ENCODE data around the gene EML4.

The EML4 gene

GRCh38 chr2:42223067-42223854 lies 54.1 kb downstream of the EML4 start:
- no peak overlapping the region for H3K9ac ChIP-seq (ENCODE audit: low read depth in 1 of 2, low read length in 2 of 2)
- H3K27me3 ChIP-seq (ENCODE audit: control insufficient read depth in 1 of 2, insufficient read depth in 2 of 2, low read length in 2 of 2), result no peaks in the 10 kb centered on the region
- no peaks in the 10 kb centered on the region for H3K9me3 ChIP-seq (ENCODE audit: control insufficient read depth in 1 of 2, low read length in 2 of 2)
- no peak overlapping the region for H3K4me3 ChIP-seq (ENCODE audit: low read depth in 1 of 2, low read length in 2 of 2)
- no peak overlapping the region for H3K27ac ChIP-seq (ENCODE audit: low read depth, low read length)
- peaks cover 13 to 15% of the 10 kb centered on the region in 2 donors for H3K4me1 ChIP-seq (ENCODE audit: control insufficient read depth in 1 of 2, insufficient read depth in 2 of 2, low read length in 2 of 2)
- no peaks in the 10 kb centered on the region for H3K36me3 ChIP-seq (ENCODE audit: control insufficient read depth in 1 of 2, insufficient read depth in 2 of 2, low read length in 2 of 2)

GRCh38 chr2:42223855-42224268 lies 54.7 kb downstream of the EML4 start:
- Histone ChIP-seq H3K9ac (ENCODE audit: low read depth in 1 of 2, low read length in 2 of 2) (no peak overlapping the region), H3K4me1 (ENCODE audit: control insufficient read depth in 1 of 2, insufficient read depth in 2 of 2, low read length in 2 of 2) (peaks cover 15 to 16% of the 10 kb centered on the region in 2 donors), H3K4me3 (ENCODE audit: low read depth in 1 of 2, low read length in 2 of 2) (no peak overlapping the region), H3K36me3 (ENCODE audit: control insufficient read depth in 1 of 2, insufficient read depth in 2 of 2, low read length in 2 of 2) (no peaks in the 10 kb centered on the region), H3K27ac (ENCODE audit: low read depth, low read length) (no peak overlapping the region), H3K9me3 (ENCODE audit: control insufficient read depth in 1 of 2, low read length in 2 of 2) (no peaks in the 10 kb centered on the region), H3K27me3 (ENCODE audit: control insufficient read depth in 1 of 2, insufficient read depth in 2 of 2, low read length in 2 of 2) (no peaks in the 10 kb centered on the region)

GRCh38 chr2:42224422-42225067 lies 55.4 kb downstream of the EML4 start:
- Histone ChIP-seq H3K27me3 (ENCODE audit: control insufficient read depth in 1 of 2, insufficient read depth in 2 of 2, low read length in 2 of 2) (no peaks in the 10 kb centered on the region), H3K9me3 (ENCODE audit: control insufficient read depth in 1 of 2, low read length in 2 of 2) (no peaks in the 10 kb centered on the region), H3K4me1 (ENCODE audit: control insufficient read depth in 1 of 2, insufficient read depth in 2 of 2, low read length in 2 of 2) (peaks cover 15 to 16% of the 10 kb centered on the region in 2 donors), H3K4me3 (ENCODE audit: low read depth in 1 of 2, low read length in 2 of 2) (no peak overlapping the region), H3K27ac (ENCODE audit: low read depth, low read length) (no peak overlapping the region), H3K36me3 (ENCODE audit: control insufficient read depth in 1 of 2, insufficient read depth in 2 of 2, low read length in 2 of 2) (no peaks in the 10 kb centered on the region), H3K9ac (ENCODE audit: low read depth in 1 of 2, low read length in 2 of 2) (no peak overlapping the region)

GRCh38 chr2:42225573-42225972 lies 56.4 kb downstream of the EML4 start:
- H3K4me3 ChIP-seq (ENCODE audit: low read depth in 1 of 2, low read length in 2 of 2), result no peak overlapping the region
- H3K9ac ChIP-seq (ENCODE audit: low read depth in 1 of 2, low read length in 2 of 2), result no peak overlapping the region
- H3K27me3 ChIP-seq (ENCODE audit: control insufficient read depth in 1 of 2, insufficient read depth in 2 of 2, low read length in 2 of 2), result no peaks in the 10 kb centered on the region
- H3K36me3 ChIP-seq (ENCODE audit: control insufficient read depth in 1 of 2, insufficient read depth in 2 of 2, low read length in 2 of 2), result no peaks in the 10 kb centered on the region
- peaks cover 6 to 16% of the 10 kb centered on the region in 2 donors for H3K4me1 ChIP-seq (ENCODE audit: control insufficient read depth in 1 of 2, insufficient read depth in 2 of 2, low read length in 2 of 2)
- H3K27ac ChIP-seq (ENCODE audit: low read depth, low read length), result no peak overlapping the region
- H3K9me3 ChIP-seq (ENCODE audit: control insufficient read depth in 1 of 2, low read length in 2 of 2), result no peaks in the 10 kb centered on the region

GRCh38 chr2:42227491-42227890 lies 58.3 kb downstream of the EML4 start:
- no peaks in the 10 kb centered on the region for H3K36me3 ChIP-seq (ENCODE audit: control insufficient read depth in 1 of 2, insufficient read depth in 2 of 2, low read length in 2 of 2)
- H3K27ac ChIP-seq (ENCODE audit: low read depth, low read length), result no peak overlapping the region
- no peak overlapping the region for H3K4me3 ChIP-seq (ENCODE audit: low read depth in 1 of 2, low read length in 2 of 2)
- H3K27me3 ChIP-seq (ENCODE audit: control insufficient read depth in 1 of 2, insufficient read depth in 2 of 2, low read length in 2 of 2), result no peaks in the 10 kb centered on the region
- H3K4me1 ChIP-seq (ENCODE audit: control insufficient read depth in 1 of 2, insufficient read depth in 2 of 2, low read length in 2 of 2), result peaks cover 9 to 16% of the 10 kb centered on the region in 2 donors
- H3K9me3 ChIP-seq (ENCODE audit: control insufficient read depth in 1 of 2, low read length in 2 of 2), result no peaks in the 10 kb centered on the region
- H3K9ac ChIP-seq (ENCODE audit: low read depth in 1 of 2, low read length in 2 of 2), result no peak overlapping the region

GRCh38 chr2:42228101-42228500 lies 58.9 kb downstream of the EML4 start:
- H3K36me3 ChIP-seq (ENCODE audit: control insufficient read depth in 1 of 2, insufficient read depth in 2 of 2, low read length in 2 of 2), result no peaks in the 10 kb centered on the region
- no peak overlapping the region for H3K27ac ChIP-seq (ENCODE audit: low read depth, low read length)
- H3K4me3 ChIP-seq (ENCODE audit: low read depth in 1 of 2, low read length in 2 of 2), result no peak overlapping the region
- no peak overlapping the region for H3K9ac ChIP-seq (ENCODE audit: low read depth in 1 of 2, low read length in 2 of 2)
- H3K27me3 ChIP-seq (ENCODE audit: control insufficient read depth in 1 of 2, insufficient read depth in 2 of 2, low read length in 2 of 2), result no peaks in the 10 kb centered on the region
- H3K4me1 ChIP-seq (ENCODE audit: control insufficient read depth in 1 of 2, insufficient read depth in 2 of 2, low read length in 2 of 2), result peaks cover 9 to 16% of the 10 kb centered on the region in 2 donors
- no peaks in the 10 kb centered on the region for H3K9me3 ChIP-seq (ENCODE audit: control insufficient read depth in 1 of 2, low read length in 2 of 2)

- Histone ChIP-seq H3K9me3 (ENCODE audit: control insufficient read depth in 1 of 2, low read length in 2 of 2) (no peaks in the 10 kb centered on the region), H3K4me3 (ENCODE audit: low read depth in 1 of 2, low read length in 2 of 2) (no peak overlapping the region), H3K27ac (ENCODE audit: low read depth, low read length) (no peak overlapping the region), H3K4me1 (ENCODE audit: control insufficient read depth in 1 of 2, insufficient read depth in 2 of 2, low read length in 2 of 2) (peaks cover 4 to 6% of the 10 kb centered on the region in 2 donors), H3K9ac (ENCODE audit: low read depth in 1 of 2, low read length in 2 of 2) (no peak overlapping the region), H3K36me3 (ENCODE audit: control insufficient read depth in 1 of 2, insufficient read depth in 2 of 2, low read length in 2 of 2) (no peaks in the 10 kb centered on the region), H3K27me3 (ENCODE audit: control insufficient read depth in 1 of 2, insufficient read depth in 2 of 2, low read length in 2 of 2) (no peaks in the 10 kb centered on the region)
Measured at GRCh38 chr2:42229949-42230348, 60.8 kb downstream of the EML4 start.

GRCh38 chr2:42230891-42231290 lies 61.7 kb downstream of the EML4 start:
- Histone ChIP-seq H3K9me3 (ENCODE audit: control insufficient read depth in 1 of 2, low read length in 2 of 2) (no peaks in the 10 kb centered on the region), H3K36me3 (ENCODE audit: control insufficient read depth in 1 of 2, insufficient read depth in 2 of 2, low read length in 2 of 2) (no peaks in the 10 kb centered on the region), H3K4me3 (ENCODE audit: low read depth in 1 of 2, low read length in 2 of 2) (no peak overlapping the region), H3K27me3 (ENCODE audit: control insufficient read depth in 1 of 2, insufficient read depth in 2 of 2, low read length in 2 of 2) (no peaks in the 10 kb centered on the region), H3K27ac (ENCODE audit: low read depth, low read length) (no peak overlapping the region), H3K4me1 (ENCODE audit: control insufficient read depth in 1 of 2, insufficient read depth in 2 of 2, low read length in 2 of 2) (peaks cover 4 to 9% of the 10 kb centered on the region in 2 donors), H3K9ac (ENCODE audit: low read depth in 1 of 2, low read length in 2 of 2) (no peak overlapping the region)

GRCh38 chr2:42232024-42232423 lies 62.9 kb downstream of the EML4 start:
- no peak overlapping the region for H3K4me3 ChIP-seq (ENCODE audit: low read depth in 1 of 2, low read length in 2 of 2)
- H3K27me3 ChIP-seq (ENCODE audit: control insufficient read depth in 1 of 2, insufficient read depth in 2 of 2, low read length in 2 of 2), result no peaks in the 10 kb centered on the region
- no peaks in the 10 kb centered on the region for H3K9me3 ChIP-seq (ENCODE audit: control insufficient read depth in 1 of 2, low read length in 2 of 2)
- H3K9ac ChIP-seq (ENCODE audit: low read depth in 1 of 2, low read length in 2 of 2), result no peak overlapping the region
- no peaks in the 10 kb centered on the region for H3K36me3 ChIP-seq (ENCODE audit: control insufficient read depth in 1 of 2, insufficient read depth in 2 of 2, low read length in 2 of 2)
- no peak overlapping the region for H3K27ac ChIP-seq (ENCODE audit: low read depth, low read length)
- H3K4me1 ChIP-seq (ENCODE audit: control insufficient read depth in 1 of 2, insufficient read depth in 2 of 2, low read length in 2 of 2), result peaks cover 4 to 9% of the 10 kb centered on the region in 2 donors

GRCh38 chr2:42233976-42234441 lies 64.9 kb downstream of the EML4 start:
- Histone ChIP-seq H3K27ac (ENCODE audit: low read depth, low read length) (no peak overlapping the region), H3K9ac (ENCODE audit: low read depth in 1 of 2, low read length in 2 of 2) (no peak overlapping the region)

More at GRCh38 chr2:42233976-42234441, 64.9 kb downstream of the EML4 start:
- Histone ChIP-seq H3K27me3 (ENCODE audit: control insufficient read depth in 1 of 2, insufficient read depth in 2 of 2, low read length in 2 of 2) (no peaks in the 10 kb centered on the region), H3K9me3 (ENCODE audit: control insufficient read depth in 1 of 2, low read length in 2 of 2) (no peaks in the 10 kb centered on the region), H3K4me3 (ENCODE audit: low read depth in 1 of 2, low read length in 2 of 2) (no peak overlapping the region), H3K4me1 (ENCODE audit: control insufficient read depth in 1 of 2, insufficient read depth in 2 of 2, low read length in 2 of 2) (peaks cover 4 to 10% of the 10 kb centered on the region in 2 donors), H3K36me3 (ENCODE audit: control insufficient read depth in 1 of 2, insufficient read depth in 2 of 2, low read length in 2 of 2) (no peaks in the 10 kb centered on the region)
